ENCODE data around the gene BEAN1. TPM values are rescaled to one million over a fixed set of nuclear protein-coding genes. Genes with fewer than 3 reads are reported as not detected.

BEAN1 gene
- total RNA-seq, 4 donors from 2014 or later, result 0.40 TPM; not detected in 3

GRCh38 chr16:66390346-66391108, 36.6 kb upstream of the BEAN1 start:
- H3K27me3 ChIP-seq, result no peaks in the 10 kb centered on the region
- intact Hi-C loops (cut with DNase I; ENCODE audit: low total_unique reads) (no loop called here), in situ Hi-C loops (cut with MboI; ENCODE audit: low pct_ligation_motif_present in 1 of 4, low pct_unique_long_range_greater_than_20kb in 1 of 4, low sequenced_read_pairs in 3 of 4) (no loop called here)
- 85% methylated on average over 14 of the region's 14 CpGs; no CpG with 5 or more reads in 1 of the 2 donors for WGBS, 2 donors (ENCODE audit: low coverage in 1 of 2)
- no peaks in the 10 kb centered on the region for H3K9me3 ChIP-seq
- no peaks in the 10 kb centered on the region for H3K36me3 ChIP-seq
- no peak overlapping the region for H3K27ac ChIP-seq
- no peak for TF ChIP-seq EP300 (IDR thresholded peaks at IDR 0.05; ENCODE audit: low read depth)
- TF ChIP-seq, protein P1, sequence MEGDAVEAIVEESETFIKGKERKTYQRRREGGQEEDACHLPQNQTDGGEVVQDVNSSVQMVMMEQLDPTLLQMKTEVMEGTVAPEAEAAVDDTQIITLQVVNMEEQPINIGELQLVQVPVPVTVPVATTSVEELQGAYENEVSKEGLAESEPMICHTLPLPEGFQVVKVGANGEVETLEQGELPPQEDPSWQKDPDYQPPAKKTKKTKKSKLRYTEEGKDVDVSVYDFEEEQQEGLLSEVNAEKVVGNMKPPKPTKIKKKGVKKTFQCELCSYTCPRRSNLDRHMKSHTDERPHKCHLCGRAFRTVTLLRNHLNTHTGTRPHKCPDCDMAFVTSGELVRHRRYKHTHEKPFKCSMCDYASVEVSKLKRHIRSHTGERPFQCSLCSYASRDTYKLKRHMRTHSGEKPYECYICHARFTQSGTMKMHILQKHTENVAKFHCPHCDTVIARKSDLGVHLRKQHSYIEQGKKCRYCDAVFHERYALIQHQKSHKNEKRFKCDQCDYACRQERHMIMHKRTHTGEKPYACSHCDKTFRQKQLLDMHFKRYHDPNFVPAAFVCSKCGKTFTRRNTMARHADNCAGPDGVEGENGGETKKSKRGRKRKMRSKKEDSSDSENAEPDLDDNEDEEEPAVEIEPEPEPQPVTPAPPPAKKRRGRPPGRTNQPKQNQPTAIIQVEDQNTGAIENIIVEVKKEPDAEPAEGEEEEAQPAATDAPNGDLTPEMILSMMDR (IDR thresholded peaks at IDR 0.05), result no peak
- no peak for TF ChIP-seq POLR2AphosphoS5 (IDR thresholded peaks at IDR 0.05)
- no peak for TF ChIP-seq POLR2A (IDR thresholded peaks at IDR 0.05)
- H3K4me3 ChIP-seq, result no peak overlapping the region
- H3K4me1 ChIP-seq, result no peaks in the 10 kb centered on the region
- no peak for DNase-seq

- Histone ChIP-seq H3K36me3 (no peaks in the 10 kb centered on the region), H3K9me3 (no peaks in the 10 kb centered on the region), H3K4me1 (no peaks in the 10 kb centered on the region), H3K27ac (no peak overlapping the region), H3K4me3 (no peak overlapping the region), H3K27me3 (no peaks in the 10 kb centered on the region)
- TF ChIP-seq EP300 (IDR thresholded peaks at IDR 0.05; ENCODE audit: low read depth) (no peak), POLR2A (IDR thresholded peaks at IDR 0.05) (no peak), POLR2AphosphoS5 (IDR thresholded peaks at IDR 0.05) (no peak)
- TF ChIP-seq, protein P1 (IDR thresholded peaks at IDR 0.05), result no peak
- 81 to 100% methylated on average over 1 to 18 of the region's 18 CpGs for WGBS, 2 donors (ENCODE audit: low coverage in 1 of 2)
- in situ Hi-C loops (cut with MboI; ENCODE audit: low pct_ligation_motif_present in 1 of 4, low pct_unique_long_range_greater_than_20kb in 1 of 4, low sequenced_read_pairs in 3 of 4), result no loop called here
- no peak for DNase-seq
- intact Hi-C loops (cut with DNase I; ENCODE audit: low total_unique reads), result no loop called here
Observed at GRCh38 chr16:66391726-66392670, 35.1 kb upstream of the BEAN1 start.

GRCh38 chr16:66395806-66396555, 31.1 kb upstream of the BEAN1 start:
- no peak for DNase-seq
- intact Hi-C loops (cut with DNase I; ENCODE audit: low total_unique reads), result no loop called here
- H3K4me3 ChIP-seq, result no peak overlapping the region
- in situ Hi-C loops (cut with MboI; ENCODE audit: low pct_ligation_motif_present in 1 of 4, low pct_unique_long_range_greater_than_20kb in 1 of 4, low sequenced_read_pairs in 3 of 4), result no loop called here
- no peaks in the 10 kb centered on the region for H3K9me3 ChIP-seq
- no peak for TF ChIP-seq POLR2A (IDR thresholded peaks at IDR 0.05)
- no peak for TF ChIP-seq EP300 (IDR thresholded peaks at IDR 0.05; ENCODE audit: low read depth)
- TF ChIP-seq, protein P1 (IDR thresholded peaks at IDR 0.05), result no peak
- TF ChIP-seq POLR2AphosphoS5 (IDR thresholded peaks at IDR 0.05), result no peak
- H3K27ac ChIP-seq, result no peak overlapping the region
- H3K36me3 ChIP-seq, result no peaks in the 10 kb centered on the region
- 88% methylated on average over 7 of the region's 7 CpGs; no CpG with 5 or more reads in 1 of the 2 donors for WGBS, 2 donors (ENCODE audit: low coverage in 1 of 2)
- H3K27me3 ChIP-seq, result no peaks in the 10 kb centered on the region
- no peaks in the 10 kb centered on the region for H3K4me1 ChIP-seq

Data from transverse colon (tissue), 4 donors.